CD4-positive, alpha-beta T cell (primary cell): Measurements from ENCODE around the gene DUOX1. TPM values are rescaled to one million over a fixed set of nuclear protein-coding genes. Genes with fewer than 3 reads are reported as not detected.

Experiments
- ATAC-seq: fragments of 200-7000 bp; cut with Tn5 transposase; one replicate; pipeline ENCODE4 v1.10.0; 2022; ENCODE audit warnings: mild to moderate bottlenecking; ENCODE audit not compliant: poor library complexity
- CTCF ChIA-PET: fragments of 350-600 bp; sonication (Branson Sonifier 250); formaldehyde crosslinking; loops from one replicate; lab custom pipeline; 2021; ENCODE audit warnings: antibody characterized with exemption, inconsistent platforms; lab: Charles Lee
- POLR2A ChIA-PET: fragments of 350-600 bp; sonication (Branson Sonifier 250); formaldehyde crosslinking; loops from one replicate; lab custom pipeline; 2021; ENCODE audit warnings: antibody characterized with exemption, inconsistent platforms; lab: Charles Lee
- DNase-seq, 14 experiments: peaks; one replicate each; pipeline ENCODE4 v3.0.0-alpha.2; 2013 to 2020; ENCODE audit warnings: mixed read lengths in 2 of 14
- H3K27ac ChIP-seq, 2 donors: one replicate each; pipeline versions ENCODE4 v1.5.1 to v1.7.0; 2013; ENCODE audit warnings: low read length in 2 of 2, low read depth in 1 of 2, mild to moderate bottlenecking in 1 of 2
- H3K27me3 ChIP-seq, 2 experiments: 1 replicate in 1 of 2; 2 replicates in 1 of 2; pipeline versions ENCODE4 v1.6.1 to v1.7.0; 2013; ENCODE audit warnings: low read length in 2 of 2, control low read depth in 1 of 2, mild to moderate bottlenecking in 1 of 2, moderate library complexity in 1 of 2; ENCODE audit not compliant: insufficient read depth in 2 of 2, control insufficient read depth in 1 of 2
- H3K36me3 ChIP-seq: one replicate; pipeline ENCODE4 v1.6.1; 2013; ENCODE audit warnings: low read length, control low read depth; ENCODE audit not compliant: insufficient read depth
- H3K4me1 ChIP-seq: one replicate; pipeline ENCODE4 v1.6.1; 2013; ENCODE audit warnings: low read length, control low read depth; ENCODE audit not compliant: insufficient read depth
- H3K4me3 ChIP-seq: one replicate; pipeline ENCODE4 v1.5.1; 2013; ENCODE audit warnings: mild to moderate bottlenecking, low read length, moderate library complexity
- H3K9me3 ChIP-seq, 2 experiments: 1 replicate in 1 of 2; 2 replicates in 1 of 2; pipeline versions ENCODE4 v1.6.1 to v1.7.0; 2013; ENCODE audit warnings: low read length in 2 of 2, mild to moderate bottlenecking in 2 of 2, control low read depth in 1 of 2, moderate library complexity in 1 of 2; ENCODE audit not compliant: control insufficient read depth in 1 of 2, insufficient read depth in 1 of 2
- H3K27ac Mint-ChIP-seq: one replicate; pipeline ENCODE4 v1.8.0; 2020; ENCODE audit warnings: mixed read lengths
- H3K27me3 Mint-ChIP-seq: one replicate; pipeline ENCODE4 v1.8.0; 2021; ENCODE audit warnings: mixed read lengths
- H3K36me3 Mint-ChIP-seq: one replicate; pipeline ENCODE4 v1.8.0; 2021; ENCODE audit warnings: low read depth, mixed read lengths
- H3K4me1 Mint-ChIP-seq: one replicate; pipeline ENCODE4 v1.8.0; 2021; ENCODE audit warnings: low read depth, mixed read lengths
- H3K4me3 Mint-ChIP-seq: one replicate; pipeline ENCODE4 v1.8.0; 2020; ENCODE audit warnings: mild to moderate bottlenecking, mixed read lengths
- H3K9me3 Mint-ChIP-seq: one replicate; pipeline ENCODE4 v1.8.0; 2020; ENCODE audit warnings: mixed read lengths
- intact Hi-C, 2 experiments: fragments of 100-400 bp; cut with DNase I in 1 of 2; cut with micrococcal nuclease in 1 of 2; formaldehyde crosslinking; loops; one replicate each; pipeline versions ENCODE4 v1.15.1 to v1.9.0; 2023 to 2025; cut with DNase I, micrococcal nuclease
- total RNA-seq, 174 experiments: library from RNA in 2 of 174; stranded (reverse) in 2 of 174; gene quantifications; one replicate each; pipeline ENCODE4 v1.2.3 and lab custom pipeline; 2021 to 2026
- TF ChIP-seq, protein P1 (sequence below): fragments of 200-600 bp; IDR thresholded peaks from one replicate; pipeline ENCODE4 v1.8.0; 2022; ENCODE audit warnings: antibody characterized with exemption, mild to moderate bottlenecking

The DUOX1 gene
- total RNA-seq, 2 experiments from 2014 or later: 0.17 to 0.25 TPM

DNA sequence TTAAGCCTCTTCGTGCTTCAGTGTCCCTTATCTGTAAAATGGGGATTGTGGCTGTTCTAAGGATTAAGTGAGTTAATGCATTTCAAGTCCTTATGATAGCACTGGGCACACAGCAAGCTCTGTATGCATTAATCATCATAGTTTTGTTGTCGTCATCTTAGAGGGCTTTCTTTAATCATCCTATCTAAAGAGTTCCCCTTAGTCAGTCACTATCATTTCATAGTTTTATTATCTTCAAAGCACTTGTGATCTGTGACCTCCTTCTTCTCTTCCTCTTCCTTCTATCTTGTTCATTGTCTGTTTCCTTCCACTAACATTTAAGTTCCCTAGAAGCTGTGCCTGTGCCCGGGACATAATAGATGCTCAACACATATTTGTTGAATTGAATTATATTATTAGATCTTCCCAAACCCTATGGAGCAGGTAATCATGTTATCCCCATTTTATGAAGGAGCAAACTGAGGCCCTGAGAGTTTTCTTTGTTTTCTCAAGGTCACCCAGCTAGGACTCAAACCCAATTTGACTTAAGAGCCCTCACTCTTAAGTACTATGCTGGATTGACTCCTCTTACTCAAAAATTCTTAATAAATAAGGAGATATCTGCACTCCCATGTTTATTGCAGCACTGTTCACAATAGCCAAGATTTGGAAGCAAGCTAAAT, 40.0 kb upstream of the DUOX1 start:
- Mint-ChIP-seq H3K36me3 (no peaks in the 10 kb centered on the region), H3K9me3 (no peaks in the 10 kb centered on the region), H3K4me1 (no peaks in the 10 kb centered on the region), H3K4me3 (no peak overlapping the region), H3K27me3 (peaks cover 42% of the 10 kb centered on the region), H3K27ac (no peak overlapping the region)
- ChIA-PET CTCF (interaction anchor here (1.0 kb wide), 1 partner anchor 28 kb away, joined by 4 read pairs; no protein-coding TSS in a partner anchor), POLR2A (no interaction called here)
- ATAC-seq: no peak
- H3K4me1 ChIP-seq: no peaks in the 10 kb centered on the region
- TF ChIP-seq, protein P1, sequence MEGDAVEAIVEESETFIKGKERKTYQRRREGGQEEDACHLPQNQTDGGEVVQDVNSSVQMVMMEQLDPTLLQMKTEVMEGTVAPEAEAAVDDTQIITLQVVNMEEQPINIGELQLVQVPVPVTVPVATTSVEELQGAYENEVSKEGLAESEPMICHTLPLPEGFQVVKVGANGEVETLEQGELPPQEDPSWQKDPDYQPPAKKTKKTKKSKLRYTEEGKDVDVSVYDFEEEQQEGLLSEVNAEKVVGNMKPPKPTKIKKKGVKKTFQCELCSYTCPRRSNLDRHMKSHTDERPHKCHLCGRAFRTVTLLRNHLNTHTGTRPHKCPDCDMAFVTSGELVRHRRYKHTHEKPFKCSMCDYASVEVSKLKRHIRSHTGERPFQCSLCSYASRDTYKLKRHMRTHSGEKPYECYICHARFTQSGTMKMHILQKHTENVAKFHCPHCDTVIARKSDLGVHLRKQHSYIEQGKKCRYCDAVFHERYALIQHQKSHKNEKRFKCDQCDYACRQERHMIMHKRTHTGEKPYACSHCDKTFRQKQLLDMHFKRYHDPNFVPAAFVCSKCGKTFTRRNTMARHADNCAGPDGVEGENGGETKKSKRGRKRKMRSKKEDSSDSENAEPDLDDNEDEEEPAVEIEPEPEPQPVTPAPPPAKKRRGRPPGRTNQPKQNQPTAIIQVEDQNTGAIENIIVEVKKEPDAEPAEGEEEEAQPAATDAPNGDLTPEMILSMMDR: no peak
- peaks cover 0 to 18% of the 10 kb centered on the region in 2 experiments for H3K27me3 ChIP-seq
- H3K27ac ChIP-seq: no peak overlapping the region
- intact Hi-C loops: no loop called here
- H3K36me3 ChIP-seq: no peaks in the 10 kb centered on the region
- H3K4me3 ChIP-seq: no peak overlapping the region
- no peaks in the 10 kb centered on the region for H3K9me3 ChIP-seq
- DNase-seq: no peak

DNA sequence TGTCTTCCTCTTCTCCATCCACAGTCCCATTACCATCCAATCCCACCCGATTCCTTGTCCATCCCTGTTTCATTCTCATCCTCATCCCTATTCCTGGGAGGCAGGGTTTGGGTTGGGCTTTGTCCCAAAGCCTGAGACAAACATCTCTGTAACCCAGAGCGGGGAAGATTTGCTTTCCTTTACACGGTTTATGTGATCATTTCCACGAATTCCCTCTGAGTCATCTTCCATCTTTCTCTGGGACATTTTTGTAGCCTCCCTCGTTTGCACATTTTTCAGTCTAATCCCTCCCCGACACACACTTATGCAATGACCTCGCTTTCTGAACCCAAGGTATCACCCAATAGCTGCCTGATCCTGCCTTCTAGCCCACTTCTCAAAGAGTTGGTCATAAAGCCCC, 38.6 kb upstream of the DUOX1 start:
- ATAC-seq (no peak), DNase-seq (no peak)
- ChIA-PET CTCF (interaction anchor here (2.4 kb wide), 1 partner anchor 27 kb away, joined by 5 read pairs; no protein-coding TSS in a partner anchor), POLR2A (no interaction called here)
- intact Hi-C loops: no loop called here
- H3K27ac ChIP-seq: no peak overlapping the region
- H3K4me1 Mint-ChIP-seq: no peaks in the 10 kb centered on the region
- H3K4me1 ChIP-seq: no peaks in the 10 kb centered on the region
- H3K27me3 Mint-ChIP-seq: peaks cover 34% of the 10 kb centered on the region
- no peaks in the 10 kb centered on the region for H3K9me3 Mint-ChIP-seq
- no peaks in the 10 kb centered on the region for H3K36me3 Mint-ChIP-seq
- TF ChIP-seq, protein P1: no peak
- H3K4me3 Mint-ChIP-seq: no peak overlapping the region
- H3K4me3 ChIP-seq: no peak overlapping the region
- no peak overlapping the region for H3K27ac Mint-ChIP-seq
- H3K36me3 ChIP-seq: no peaks in the 10 kb centered on the region
- peaks cover 0 to 17% of the 10 kb centered on the region in 2 experiments for H3K27me3 ChIP-seq
- no peaks in the 10 kb centered on the region for H3K9me3 ChIP-seq

DNA sequence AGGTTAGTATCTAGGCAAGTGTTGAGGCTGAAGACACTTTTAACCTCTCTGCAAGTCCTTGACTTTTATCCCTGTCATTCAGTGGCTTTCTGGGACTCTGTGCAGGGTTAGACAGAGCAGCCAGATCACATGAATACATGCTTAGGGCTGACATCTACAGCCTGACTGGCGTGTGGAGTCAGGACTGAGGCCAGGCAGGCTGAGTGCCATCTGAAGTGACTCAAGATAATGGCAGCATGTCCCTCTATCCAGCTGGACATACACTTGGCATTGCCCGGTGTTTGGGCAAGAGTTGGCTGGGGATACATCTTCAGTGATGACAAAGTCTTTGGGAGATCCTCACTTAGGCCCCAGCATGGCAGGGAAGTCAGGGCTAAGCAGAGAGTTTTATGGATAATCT, 38.2 kb upstream of the DUOX1 start:
- ChIA-PET CTCF (interaction anchor here (2.4 kb wide), 1 partner anchor 27 kb away, joined by 5 read pairs; no protein-coding TSS in a partner anchor), POLR2A (no interaction called here)
- Mint-ChIP-seq H3K27ac (no peak overlapping the region), H3K4me1 (no peaks in the 10 kb centered on the region), H3K4me3 (no peak overlapping the region), H3K36me3 (no peaks in the 10 kb centered on the region), H3K9me3 (no peaks in the 10 kb centered on the region), H3K27me3 (peaks cover 34% of the 10 kb centered on the region)
- ATAC-seq: no peak
- Histone ChIP-seq H3K4me3 (no peak overlapping the region), H3K9me3 (no peaks in the 10 kb centered on the region), H3K27ac (no peak overlapping the region), H3K27me3 (peaks cover 0 to 17% of the 10 kb centered on the region in 2 experiments), H3K4me1 (no peaks in the 10 kb centered on the region), H3K36me3 (no peaks in the 10 kb centered on the region)
- no peak for DNase-seq
- intact Hi-C loops: no loop called here
- TF ChIP-seq, protein P1: no peak
